Measurements from ENCODE around the gene TAGAP.

Gene TAGAP

GRCh38 chr6:159004592-159004991 lies 40.2 kb downstream of the TAGAP start:
- Histone ChIP-seq H3K14ac (ENCODE audit: low read length in 2 of 2) (no peak overlapping the region), H2BK15ac (ENCODE audit: low read depth, poor library complexity, severe bottlenecking) (no peak overlapping the region), H3K9ac (ENCODE audit: low read length) (no peak overlapping the region), H3K36me3 (ENCODE audit: control insufficient read depth in 1 of 2, insufficient read depth in 2 of 2, low read depth in 1 of 2, low read length in 2 of 2) (no peaks in the 10 kb centered on the region), H3K4me3 (ENCODE audit: insufficient read depth in 1 of 2, low read depth in 1 of 2, low read length in 2 of 2) (no peak overlapping the region), H3K4ac (ENCODE audit: low read depth in 1 of 2, low read length in 2 of 2) (no peak overlapping the region), H3K27me3 (ENCODE audit: control insufficient read depth in 1 of 2, insufficient read depth in 1 of 2, low read length in 2 of 2) (no peaks in the 10 kb centered on the region), H3K23ac (ENCODE audit: low read length in 2 of 2) (no peak overlapping the region), H3K9me3 (ENCODE audit: control insufficient read depth, low read length) (no peaks in the 10 kb centered on the region), H3K4me1 (ENCODE audit: control insufficient read depth, insufficient read depth, low read depth, low read length) (peaks cover 5% of the 10 kb centered on the region), H4K8ac (ENCODE audit: low read length) (no peak overlapping the region), H3K27ac (ENCODE audit: low read length, poor library complexity, severe bottlenecking) (no peak overlapping the region), H2BK5ac (ENCODE audit: low read depth, low read length, poor library complexity, severe bottlenecking) (no peak overlapping the region), H4K91ac (ENCODE audit: low read length) (no peak overlapping the region), H2AK5ac (ENCODE audit: low read length, severe bottlenecking) (no peak overlapping the region), H3K79me1 (replicated peaks; ENCODE audit: low read length, poor library complexity, severe bottlenecking) (peaks cover 4% of the 10 kb centered on the region), H3K4me2 (ENCODE audit: low read length, poor library complexity, severe bottlenecking) (no peak overlapping the region), H3K18ac (ENCODE audit: low read depth in 1 of 2, low read length in 2 of 2) (no peak overlapping the region), H2BK12ac (ENCODE audit: low read length in 2 of 2) (no peak overlapping the region), H2AFZ (ENCODE audit: low read depth, low read length) (no peak overlapping the region), H2BK120ac (ENCODE audit: low read depth, low read length) (no peak overlapping the region)
- no peak for DNase-seq
- WGBS: 77% methylated on average over 3 of the region's 3 CpGs

- H3K9ac ChIP-seq (ENCODE audit: low read length): no peak overlapping the region
- no peak overlapping the region for H3K18ac ChIP-seq (ENCODE audit: low read depth in 1 of 2, low read length in 2 of 2)
- H2BK15ac ChIP-seq (ENCODE audit: low read depth, poor library complexity, severe bottlenecking): no peak overlapping the region
- peak; percentile 20 for DNase-seq
- H2AFZ ChIP-seq (ENCODE audit: low read depth, low read length): no peak overlapping the region
- H3K36me3 ChIP-seq (ENCODE audit: control insufficient read depth in 1 of 2, insufficient read depth in 2 of 2, low read depth in 1 of 2, low read length in 2 of 2): no peaks in the 10 kb centered on the region
- H3K14ac ChIP-seq (ENCODE audit: low read length in 2 of 2): no peak overlapping the region
- H3K27me3 ChIP-seq (ENCODE audit: control insufficient read depth in 1 of 2, insufficient read depth in 1 of 2, low read length in 2 of 2): no peaks in the 10 kb centered on the region
- H2BK120ac ChIP-seq (ENCODE audit: low read depth, low read length): no peak overlapping the region
- no peak overlapping the region for H2BK5ac ChIP-seq (ENCODE audit: low read depth, low read length, poor library complexity, severe bottlenecking)
- no peaks in the 10 kb centered on the region for H3K9me3 ChIP-seq (ENCODE audit: control insufficient read depth, low read length)
- no peak overlapping the region for H3K27ac ChIP-seq (ENCODE audit: low read length, poor library complexity, severe bottlenecking)
- peaks cover 7% of the 10 kb centered on the region for H3K79me1 ChIP-seq (replicated peaks; ENCODE audit: low read length, poor library complexity, severe bottlenecking)
- H4K8ac ChIP-seq (ENCODE audit: low read length): no peak overlapping the region
- H4K91ac ChIP-seq (ENCODE audit: low read length): no peak overlapping the region
- H3K23ac ChIP-seq (ENCODE audit: low read length in 2 of 2): no peak overlapping the region
- no peak overlapping the region for H2BK12ac ChIP-seq (ENCODE audit: low read length in 2 of 2)
- H2AK5ac ChIP-seq (ENCODE audit: low read length, severe bottlenecking): no peak overlapping the region
- 71% methylated on average over 9 of the region's 12 CpGs for WGBS
- H3K4me2 ChIP-seq (ENCODE audit: low read length, poor library complexity, severe bottlenecking): no peak overlapping the region
- H3K4ac ChIP-seq (ENCODE audit: low read depth in 1 of 2, low read length in 2 of 2): no peak overlapping the region
- H3K4me1 ChIP-seq (ENCODE audit: control insufficient read depth, insufficient read depth, low read depth, low read length): peaks cover 8% of the 10 kb centered on the region
- no peak overlapping the region for H3K4me3 ChIP-seq (ENCODE audit: insufficient read depth in 1 of 2, low read depth in 1 of 2, low read length in 2 of 2)
Measured at GRCh38 chr6:159002432-159003155, 42.2 kb downstream of the TAGAP start.

- Histone ChIP-seq H4K8ac (ENCODE audit: low read length) (peak within 1 kb of the TSS; percentile 100), H2AFZ (ENCODE audit: low read depth, low read length) (peak within 1 kb of the TSS; percentile 94), H2BK5ac (ENCODE audit: low read depth, low read length, poor library complexity, severe bottlenecking) (peak within 1 kb of the TSS; percentile 75), H3K36me3 (ENCODE audit: control insufficient read depth in 1 of 2, insufficient read depth in 2 of 2, low read depth in 1 of 2, low read length in 2 of 2) (no peaks in the 10 kb centered on the region), H3K14ac (ENCODE audit: low read length in 2 of 2) (peak within 1 kb of the TSS in 1 of 2 experiments; percentile 96), H3K4me1 (ENCODE audit: control insufficient read depth, insufficient read depth, low read depth, low read length) (peaks cover 8% of the 10 kb centered on the region), H2AK5ac (ENCODE audit: low read length, severe bottlenecking) (no peak within 1 kb of the TSS), H3K9ac (ENCODE audit: low read length) (peak within 1 kb of the TSS; percentile 95), H3K9me3 (ENCODE audit: control insufficient read depth, low read length) (no peaks in the 10 kb centered on the region), H3K79me1 (replicated peaks; ENCODE audit: low read length, poor library complexity, severe bottlenecking) (peaks cover 7% of the 10 kb centered on the region), H3K27me3 (ENCODE audit: control insufficient read depth in 1 of 2, insufficient read depth in 1 of 2, low read length in 2 of 2) (no peaks in the 10 kb centered on the region), H3K27ac (ENCODE audit: low read length, poor library complexity, severe bottlenecking) (peak within 1 kb of the TSS; percentile 98), H4K91ac (ENCODE audit: low read length) (peak within 1 kb of the TSS; percentile 100), H3K23ac (ENCODE audit: low read length in 2 of 2) (peak within 1 kb of the TSS; percentile 20 to 73), H3K4ac (ENCODE audit: low read depth in 1 of 2, low read length in 2 of 2) (peak within 1 kb of the TSS; percentile 96 to 98), H3K18ac (ENCODE audit: low read depth in 1 of 2, low read length in 2 of 2) (peak within 1 kb of the TSS; percentile 98 to 99), H2BK15ac (ENCODE audit: low read depth, poor library complexity, severe bottlenecking) (peak within 1 kb of the TSS; percentile 98), H2BK120ac (ENCODE audit: low read depth, low read length) (peak within 1 kb of the TSS; percentile 64), H3K4me3 (ENCODE audit: insufficient read depth in 1 of 2, low read depth in 1 of 2, low read length in 2 of 2) (peak within 1 kb of the TSS; percentile 81 to 99), H2BK12ac (ENCODE audit: low read length in 2 of 2) (peak within 1 kb of the TSS; percentile 1 to 88), H3K4me2 (ENCODE audit: low read length, poor library complexity, severe bottlenecking) (peak within 1 kb of the TSS; percentile 91)
- peak; percentile 94 for DNase-seq
- under 1% methylated on average over 43 of the region's 50 CpGs for WGBS
Measured at GRCh38 chr6:158999666-159000403, 45.0 kb downstream of the TAGAP start, which contains the start of gene RSPH3. Gene RSPH3, minus strand, starts transcription at chr6:159000202. Its CDS starts 652 bp downstream, at chr6:158999550.

GRCh38 chr6:158999154-158999665 lies 45.6 kb downstream of the TAGAP start:
- Histone ChIP-seq H3K9me3 (ENCODE audit: control insufficient read depth, low read length) (no peaks in the 10 kb centered on the region), H3K18ac (ENCODE audit: low read depth in 1 of 2, low read length in 2 of 2) (peak overlapping the region; percentile 88 to 92), H2AFZ (ENCODE audit: low read depth, low read length) (peak overlapping the region; percentile 83), H2BK5ac (ENCODE audit: low read depth, low read length, poor library complexity, severe bottlenecking) (no peak overlapping the region), H3K36me3 (ENCODE audit: control insufficient read depth in 1 of 2, insufficient read depth in 2 of 2, low read depth in 1 of 2, low read length in 2 of 2) (no peaks in the 10 kb centered on the region), H3K9ac (ENCODE audit: low read length) (peak overlapping the region; percentile 95), H3K14ac (ENCODE audit: low read length in 2 of 2) (peak overlapping the region in 1 of 2 experiments; percentile 84), H3K4me2 (ENCODE audit: low read length, poor library complexity, severe bottlenecking) (peak overlapping the region; percentile 91), H4K8ac (ENCODE audit: low read length) (peak overlapping the region; percentile 99), H3K4me1 (ENCODE audit: control insufficient read depth, insufficient read depth, low read depth, low read length) (peaks cover 8% of the 10 kb centered on the region), H3K4ac (ENCODE audit: low read depth in 1 of 2, low read length in 2 of 2) (peak overlapping the region in 1 of 2 experiments; percentile 56), H2BK15ac (ENCODE audit: low read depth, poor library complexity, severe bottlenecking) (peak overlapping the region; percentile 44), H3K23ac (ENCODE audit: low read length in 2 of 2) (peak overlapping the region; percentile 20 to 73), H3K4me3 (ENCODE audit: insufficient read depth in 1 of 2, low read depth in 1 of 2, low read length in 2 of 2) (peak overlapping the region; percentile 81 to 99), H2BK120ac (ENCODE audit: low read depth, low read length) (no peak overlapping the region), H2BK12ac (ENCODE audit: low read length in 2 of 2) (peak overlapping the region; percentile 1 to 88), H3K79me1 (replicated peaks; ENCODE audit: low read length, poor library complexity, severe bottlenecking) (peaks cover 7% of the 10 kb centered on the region), H4K91ac (ENCODE audit: low read length) (peak overlapping the region; percentile 91), H3K27me3 (ENCODE audit: control insufficient read depth in 1 of 2, insufficient read depth in 1 of 2, low read length in 2 of 2) (no peaks in the 10 kb centered on the region), H3K27ac (ENCODE audit: low read length, poor library complexity, severe bottlenecking) (peak overlapping the region; percentile 35), H2AK5ac (ENCODE audit: low read length, severe bottlenecking) (no peak overlapping the region)
- 6% methylated on average over 24 of the region's 24 CpGs for WGBS
- DNase-seq: no peak

All from mesenchymal stem cell (in vitro differentiated cells and primary cell).